A549 (cell line): ENCODE data around the gene DCXR. TPM values are rescaled to one million over a fixed set of nuclear protein-coding genes. Genes with fewer than 3 reads are reported as not detected.

Source experiments
- ATAC-seq, 2 experiments: fragments of 200-7000 bp in 1 of 2; fragments of >200 bp in 1 of 2; cut with Nextera tagmentation in 1 of 2; cut with Tn5 transposase in 1 of 2; 3 replicates each; pipeline versions ENCODE4 v1.8.0 to v1.9.1; 2018 to 2020; ENCODE audit warnings: mild to moderate bottlenecking in 1 of 2, moderate library complexity in 1 of 2
- CTCF ChIA-PET: fragments of 300-600 bp; sonication (Branson Sonifier 250); formaldehyde crosslinking; extraction: SDS; loops from one replicate; lab custom pipeline; 2021; ENCODE audit warnings: antibody characterized with exemption, inconsistent platforms; lab: Yijun Ruan, JAX
- POLR2A ChIA-PET: fragments of 350-600 bp; formaldehyde crosslinking; extraction: SDS; loops from one replicate; lab custom pipeline; 2021; ENCODE audit warnings: antibody characterized with exemption, inconsistent platforms; lab: Yijun Ruan, JAX
- DNase-seq, 2 experiments: peaks; one replicate each; pipeline versions ENCODE4 v3.0.0 to v3.0.0-alpha.2; 2011 to 2016; ENCODE audit warnings: low read depth in 1 of 2, low spot score in 1 of 2
- FAIRE-seq: peaks from 2 replicates; lab custom pipeline; 2011; peaks lifted over from hg19 to GRCh38; lab: Jason Lieb, UNC
- H3K27ac ChIP-seq, 2 experiments: fragments of >200 bp; sonication (Bioruptor Twin); formaldehyde crosslinking; 3 replicates each; pipeline ENCODE4 v1.5.1; 2016 to 2017
- H3K4me1 ChIP-seq: fragments of >200 bp; sonication (Bioruptor Twin); formaldehyde crosslinking; 3 replicates; pipeline ENCODE4 v1.6.1; 2016
- H3K4me2 ChIP-seq: fragments of >200 bp; sonication (Bioruptor Twin); formaldehyde crosslinking; 3 replicates; pipeline ENCODE4 v1.6.1; 2016
- H3K4me3 ChIP-seq: fragments of >200 bp; sonication (Bioruptor Twin); formaldehyde crosslinking; 3 replicates; pipeline ENCODE4 v1.5.1; 2016
- H3K9me3 ChIP-seq: fragments of >200 bp; sonication (Bioruptor Twin); formaldehyde crosslinking; 3 replicates; pipeline ENCODE4 v1.6.1; 2016
- ATOH8 ChIP-seq: fragments of 250-450 bp; sonication (Bioruptor Pico); IDR thresholded peaks from 2 replicates; pipeline ENCODE4 v1.5.0; 2020; ENCODE audit warnings: low read depth, mild to moderate bottlenecking, moderate library complexity
- CHD4 ChIP-seq: fragments of 200-600 bp; sonication (generic); IDR thresholded peaks from 2 replicates; pipeline ENCODE4 v1.6.1; 2016; ENCODE audit warnings: antibody characterized with exemption, mild to moderate bottlenecking, borderline replicate concordance
- EHMT2 ChIP-seq: fragments of 200-600 bp; sonication (generic); IDR thresholded peaks from 2 replicates; pipeline ENCODE4 v1.6.1; 2016; ENCODE audit warnings: antibody characterized with exemption, low read depth, mild to moderate bottlenecking, moderate library complexity
- ELK1 ChIP-seq: fragments of 150-350 bp; IDR thresholded peaks from 2 replicates; pipeline ENCODE4 v1.6.1; 2014; ENCODE audit warnings: low read depth, mild to moderate bottlenecking, low read length
- FOXS1 ChIP-seq: fragments of 250-450 bp; sonication (Bioruptor Pico); IDR thresholded peaks from 2 replicates; pipeline ENCODE4 v1.5.0; 2020; ENCODE audit warnings: mild to moderate bottlenecking, moderate library complexity
- GATA3 ChIP-seq: IDR thresholded peaks from 2 replicates; pipeline ENCODE4 v1.6.1; 2012; ENCODE audit warnings: borderline replicate concordance
- HES2 ChIP-seq: fragments of >200 bp; sonication (Bioruptor Twin); formaldehyde crosslinking; IDR thresholded peaks from 2 replicates; pipeline ENCODE4 v1.6.1; 2016
- KDM1A ChIP-seq: fragments of 200-600 bp; sonication (generic); IDR thresholded peaks from 2 replicates; pipeline ENCODE4 v1.6.1; 2016; ENCODE audit warnings: low read depth, mild to moderate bottlenecking
- MAX ChIP-seq: IDR thresholded peaks from 2 replicates; pipeline ENCODE4 v1.6.1; 2012
- MAZ ChIP-seq: fragments of 150-350 bp; IDR thresholded peaks from 2 replicates; pipeline ENCODE4 v1.6.1; 2014; ENCODE audit warnings: antibody characterized with exemption, low read depth, low read length, borderline replicate concordance
- NFE2L2 ChIP-seq: fragments of 150-350 bp; conservative IDR thresholded peaks from 2 replicates; pipeline ENCODE4 v1.6.1; 2014; ENCODE audit warnings: low read length
- POLR2AphosphoS2 ChIP-seq: conservative IDR thresholded peaks from 2 replicates; pipeline ENCODE4 v1.6.1; 2012; ENCODE audit warnings: low read length, improper control_type of control experiment, inconsistent platforms
- REST ChIP-seq: fragments of 200-600 bp; sonication (generic); IDR thresholded peaks from 2 replicates; pipeline ENCODE4 v1.6.1; 2016; ENCODE audit warnings: antibody characterized with exemption, mild to moderate bottlenecking, moderate library complexity
- ZNF302 ChIP-seq: fragments of 250-450 bp; sonication (Bioruptor Pico); IDR thresholded peaks from 2 replicates; pipeline ENCODE4 v1.9.0; 2021; ENCODE audit warnings: inconsistent platforms, mild to moderate bottlenecking, moderate library complexity
- ZSCAN20 ChIP-seq: fragments of 250-450 bp; sonication (Bioruptor Pico); IDR thresholded peaks from 2 replicates; pipeline ENCODE4 v1.8.0; 2022; ENCODE audit warnings: mild to moderate bottlenecking, moderate library complexity
- WGBS: methylation state at CpG from one replicate; pipeline ENCODE4 v1.1.6; 2017; ENCODE audit errors: missing lambda C conversion rate; 5-methylcytosine and 5-hydroxymethylcytosine counted together
- polyA plus RNA-seq, 4 experiments: library from polyadenylated mRNA; depleted of rRNA in 3 of 4; stranded (reverse); fragments of >200 nt; fragmentation: RNase III in 1 of 4; extraction: RNeasy Plus Mini Kit Qiagen cat#74134 plus additional on column Dnase treatment in 1 of 4; gene quantifications; 2 replicates in 3 of 4; 3 replicates in 1 of 4; pipeline ENCODE4 v1.2.3, GENCODE V29; 2011 to 2017

Gene DCXR
- polyA plus RNA-seq, 2 of the 4 experiments (the other 2 are of a cell fraction), result 39.3 to 70.7 TPM

GRCh38 chr17:82037092-82037888 is at the start of gene DCXR (continued):
- no peak for TF ChIP-seq ELK1
- no peak for TF ChIP-seq KDM1A
- no peak for TF ChIP-seq HES2

- Histone ChIP-seq H3K27ac (no peak overlapping the region), H3K4me3 (no peak overlapping the region), H3K4me2 (no peak overlapping the region), H3K4me1 (no peaks in the 10 kb centered on the region), H3K9me3 (no peaks in the 10 kb centered on the region)
- WGBS, result 92% methylated on average over 12 of the region's 25 CpGs
- ChIA-PET CTCF (interaction anchor here (0.6 to 2.8 kb wide), 5 partner anchors 9 to 55 kb away, joined by 3 to 11 read pairs (median 6); partner anchors contain the start of genes FASN and RAC3), POLR2A (interaction anchor here (1.5 kb wide), 1 partner anchor 9 kb away, joined by 3 read pairs; no protein-coding TSS in a partner anchor)
- ATAC-seq, result peak in 1 of 2 experiments; percentile 2; a peak in 1 of 6 replicates
- no peak for DNase-seq
- TF ChIP-seq POLR2AphosphoS2 (0 out of 2 replicates have a peak, but pooled peaks have one; percentile 40), GATA3 (no peak)
- no peak for FAIRE-seq
These were observed 48.7 kb upstream of the DCXR start for GRCh38 chr17:82085931-82086764.

- POLR2A ChIA-PET, result interaction anchor here (1.4 kb wide), 1 partner anchor 13 kb away, joined by 6 read pairs; the partner anchor contains the start of gene FASN
- WGBS, result 90% methylated on average over 39 of the region's 49 CpGs
- FAIRE-seq, result no peak
These were observed 47.7 kb upstream of the DCXR start for GRCh38 chr17:82085031-82085861.

More at GRCh38 chr17:82085031-82085861, 47.7 kb upstream of the DCXR start:
- no peak overlapping the region for H3K27ac ChIP-seq
- TF ChIP-seq MAX (no peak), EHMT2 (no peak), ZSCAN20 (CRISPR knock-in tag) (no peak), CHD4 (no peak), NFE2L2 (no peak), MAZ (no peak), ZNF302 (CRISPR knock-in tag) (no peak), ATOH8 (CRISPR knock-in tag) (no peak), REST (no peak), FOXS1 (CRISPR knock-in tag) (no peak)
- CTCF ChIA-PET, result interaction anchor here (0.7 to 1.0 kb wide), 3 partner anchors 49 to 56 kb away, joined by 3 to 4 read pairs (median 3); no protein-coding TSS in a partner anchor
- DNase-seq, result no peak
- H3K9me3 ChIP-seq, result no peaks in the 10 kb centered on the region
- H3K4me3 ChIP-seq, result no peak overlapping the region
- no peaks in the 10 kb centered on the region for H3K4me1 ChIP-seq
- ATAC-seq, result no peak
- H3K4me2 ChIP-seq, result no peak overlapping the region
